NCI-H748 (cell line): Measurements from ENCODE around the gene CRK.
A peak's percentile ranks its signal among the peaks of the same experiment; 100 is the strongest.
"Not testable (repeated sequence)": the region's sequence is repeated elsewhere in the genome, so short reads cannot be mapped to it uniquely, and the experiment has no call there.

Experiments used
- DNase-seq: peaks from one replicate; lab custom pipeline; 2025; ENCODE audit not compliant: unreplicated experiment; lab: John Stamatoyannopoulos, UW

Gene CRK

GRCh38 chr17:1467898-1468492, 12.0 kb upstream of the CRK start:
- no peak for DNase-seq

DNA sequence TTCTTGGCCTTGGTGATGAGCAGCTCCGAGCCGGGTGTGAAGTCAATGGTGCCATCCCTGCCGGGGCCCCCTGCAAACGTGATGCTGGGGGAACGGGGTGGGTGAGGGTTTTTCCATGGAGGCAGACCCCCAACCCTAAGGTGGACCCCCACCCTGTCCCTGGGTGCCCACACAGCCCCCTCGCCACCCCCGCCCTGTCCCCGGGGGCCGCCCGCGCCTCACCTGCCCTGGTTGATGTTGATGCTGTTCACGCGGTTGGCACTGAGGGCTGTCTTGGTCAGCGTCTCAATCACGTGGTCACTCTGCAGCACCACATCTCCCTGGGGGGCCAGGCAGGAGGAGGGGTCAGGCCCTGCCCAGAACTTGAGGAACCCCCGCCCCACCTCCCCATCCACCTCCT, 11.2 kb upstream of the CRK start:
- DNase-seq = no peak

- no peak for DNase-seq
These were observed 8.2 kb upstream of the CRK start for GRCh38 chr17:1464186-1464585.

GRCh38 chr17:1462164-1463112, 6.4 kb upstream of the CRK start:
- DNase-seq = no peak

GRCh38 chr17:1461198-1461944, 5.3 kb upstream of the CRK start:
- no peak for DNase-seq

GRCh38 chr17:1460233-1460632, 4.2 kb upstream of the CRK start:
- DNase-seq = no peak

DNA sequence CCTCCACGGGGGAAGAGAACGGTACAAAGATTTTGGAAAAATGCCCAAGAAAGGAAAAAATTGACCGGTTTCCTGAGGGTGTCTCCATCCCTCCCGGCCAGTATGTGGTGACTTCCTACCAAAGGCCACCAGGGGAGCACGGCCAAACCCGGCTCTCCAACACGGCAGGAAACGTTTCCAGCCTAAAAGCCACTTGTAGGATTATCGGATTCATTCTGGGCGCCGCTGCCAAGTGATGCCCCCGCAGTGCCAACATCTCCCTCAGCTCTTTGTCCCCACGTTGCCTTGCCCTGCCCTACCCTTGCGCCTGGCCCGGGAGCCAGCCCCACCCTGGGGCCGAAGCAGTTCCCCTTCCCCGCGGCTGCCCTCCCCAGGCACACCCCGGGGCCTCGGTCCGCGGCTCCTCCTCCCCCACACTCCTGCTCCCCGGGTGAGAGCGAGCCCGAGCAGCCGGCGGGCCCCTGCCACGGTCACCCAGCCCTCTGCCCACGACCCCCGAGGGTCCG, 688 bp downstream of the CRK start:
- peak; percentile 68 for DNase-seq

DNA sequence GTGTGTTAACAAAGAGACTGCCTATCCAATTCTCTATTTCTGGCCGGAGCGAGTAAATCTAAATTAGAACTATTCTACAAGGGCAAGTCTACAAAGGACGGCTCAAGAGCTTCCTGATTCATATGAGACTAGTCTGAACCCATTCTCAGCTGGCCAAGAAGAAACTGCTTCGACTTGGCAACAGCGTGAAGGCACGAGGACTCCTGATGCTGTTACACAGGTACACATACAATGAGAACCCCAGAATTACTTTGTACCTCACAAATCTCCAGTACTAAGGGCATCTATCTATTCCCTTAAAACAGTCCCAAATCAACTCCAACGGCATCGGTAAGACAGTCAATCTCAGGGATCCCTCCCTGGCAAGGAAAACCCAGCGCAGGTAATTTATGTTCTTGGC, 1.5 kb downstream of the CRK start:
- no peak for DNase-seq

DNA sequence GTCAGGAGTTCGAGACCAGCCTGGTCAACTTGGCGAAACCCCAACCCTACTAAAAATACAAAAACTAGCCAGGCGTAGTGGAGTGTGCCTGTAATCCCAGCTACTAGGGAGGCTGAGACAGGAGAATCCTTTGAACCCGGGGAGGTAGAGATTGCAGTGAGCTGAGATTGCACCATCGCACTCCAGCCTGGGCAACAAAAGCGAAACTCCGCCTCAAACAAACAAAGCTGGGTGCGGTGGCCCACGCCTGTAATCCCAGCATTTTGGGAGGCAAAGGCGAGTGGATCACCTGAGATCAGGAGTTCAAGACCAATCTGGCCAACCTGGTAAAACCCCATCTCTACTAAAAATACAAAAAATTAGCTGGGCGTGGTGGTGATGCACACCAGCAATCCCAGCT, 2.3 kb downstream of the CRK start:
- not testable (repeated sequence) for DNase-seq

- DNase-seq = no peak
These were observed 3.2 kb downstream of the CRK start for GRCh38 chr17:1452836-1453235.

GRCh38 chr17:1450261-1450660, 5.8 kb downstream of the CRK start:
- DNase-seq = not testable (repeated sequence)

- no peak for DNase-seq
These were observed 6.5 kb downstream of the CRK start for GRCh38 chr17:1449412-1449967.

DNA sequence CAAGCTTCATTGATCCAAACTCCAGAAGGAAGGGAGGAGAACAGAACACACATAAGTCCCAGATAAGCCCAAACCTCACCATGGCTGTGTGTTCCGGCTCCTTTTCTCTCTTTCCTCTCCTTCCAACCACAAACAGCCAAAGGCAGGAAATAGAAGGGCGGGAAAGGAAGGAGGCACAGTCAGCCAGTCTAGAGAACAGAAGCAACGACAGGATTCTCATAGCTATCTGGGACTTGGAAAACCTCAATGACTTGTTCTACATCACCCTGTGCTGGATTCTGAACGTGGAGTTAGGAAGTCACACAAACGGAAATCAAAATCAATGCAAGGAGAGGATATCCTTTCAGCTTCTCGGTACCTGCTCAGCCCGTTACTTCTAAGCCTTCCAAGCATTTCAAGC, 9.0 kb downstream of the CRK start:
- no peak for DNase-seq

DNA sequence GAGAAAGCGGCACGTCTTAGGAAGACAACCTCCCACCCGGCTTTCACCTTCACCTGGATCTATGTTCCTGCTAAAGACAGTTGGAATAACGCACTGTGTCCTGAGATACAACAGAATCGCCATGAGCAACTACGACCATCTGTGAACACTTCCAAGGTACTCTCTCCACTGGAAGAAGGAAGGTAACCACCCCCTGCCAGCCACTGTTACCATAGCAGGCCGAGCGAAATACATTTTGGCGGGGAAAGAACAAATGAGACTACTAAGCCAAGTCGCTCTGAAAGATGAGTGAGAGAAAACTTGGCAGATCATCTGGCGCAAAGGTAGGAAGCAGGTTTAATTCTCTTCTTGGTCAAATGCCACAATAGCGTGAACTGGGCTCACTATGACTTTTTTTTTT, 9.8 kb downstream of the CRK start:
- DNase-seq = no peak

GRCh38 chr17:1445695-1446094, 10.3 kb downstream of the CRK start:
- DNase-seq = not testable (repeated sequence)

- not testable (repeated sequence) for DNase-seq
These were observed 13.3 kb downstream of the CRK start for GRCh38 chr17:1442721-1443120.

DNA sequence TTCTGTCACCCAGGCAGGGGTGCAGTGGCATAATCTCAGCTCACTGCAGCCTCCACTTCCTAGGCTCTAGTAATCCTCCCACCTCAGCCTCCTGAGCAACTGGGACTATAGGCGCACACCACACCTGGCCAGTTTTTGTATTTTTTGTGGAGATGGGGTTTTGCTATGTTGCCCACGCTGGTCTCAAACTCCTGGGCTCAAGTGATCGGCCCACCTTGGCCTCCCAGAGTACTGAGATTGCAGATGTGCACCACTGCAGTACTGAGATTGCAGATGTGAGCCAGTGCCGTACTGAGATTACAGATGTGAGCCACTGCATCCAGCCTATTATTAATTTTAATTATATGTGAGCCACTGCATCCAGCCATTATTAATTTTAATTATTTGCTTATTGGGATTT, 13.8 kb downstream of the CRK start:
- no peak for DNase-seq

- DNase-seq = no peak
These were observed 15.1 kb downstream of the CRK start for GRCh38 chr17:1440921-1441320.

DNA sequence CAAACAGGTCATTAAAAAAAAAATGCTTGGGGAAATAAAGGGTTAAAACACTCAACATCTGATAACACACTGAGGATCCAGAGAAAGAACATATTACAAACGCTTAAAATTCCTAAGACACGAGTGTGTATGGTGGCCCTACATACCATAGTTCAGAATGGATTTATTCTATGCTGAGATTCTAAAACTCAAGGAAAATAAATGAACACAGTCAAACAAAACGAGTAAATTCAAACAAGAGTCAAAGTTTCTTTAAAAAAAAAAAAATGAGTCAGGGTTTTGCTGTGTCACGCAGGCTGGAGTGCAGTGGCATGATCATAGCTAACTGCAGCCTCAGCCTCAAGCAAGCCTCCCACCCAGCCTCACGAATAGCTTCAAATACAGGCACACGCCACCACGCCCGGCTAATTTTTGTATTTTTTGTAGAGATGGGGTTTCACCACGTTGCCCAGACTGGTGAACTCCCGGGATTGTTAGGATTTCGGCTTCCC, 17.4 kb downstream of the CRK start:
- no peak for DNase-seq

DNA sequence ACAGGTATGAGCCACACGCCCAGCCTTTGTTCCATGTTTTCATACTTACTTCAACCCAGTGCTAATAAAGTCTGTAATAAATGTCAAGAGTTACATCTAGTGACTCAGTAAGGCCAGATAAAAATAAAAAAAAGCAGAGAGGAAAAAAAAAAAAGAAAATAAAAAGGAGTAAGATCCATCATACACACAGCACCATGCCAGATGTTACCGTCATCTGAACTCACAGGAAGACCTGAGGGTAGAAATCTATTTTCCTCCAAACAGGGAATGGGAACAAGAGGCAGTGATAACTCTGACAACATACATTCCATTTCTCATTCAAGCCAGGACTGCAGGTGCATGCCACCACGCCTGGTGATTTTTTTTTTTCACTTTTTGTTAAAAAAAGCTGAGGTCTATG, 20.7 kb downstream of the CRK start:
- no peak for DNase-seq

- DNase-seq = no peak
These were observed 21.9 kb downstream of the CRK start for GRCh38 chr17:1434150-1434549.
